Nephron (organoid): Measurements from ENCODE around the gene SUOX.
A peak's percentile ranks its signal among the peaks of the same experiment; 100 is the strongest.
"Not testable (repeated sequence)": the region's sequence is repeated elsewhere in the genome, so short reads cannot be mapped to it uniquely, and the experiment has no call there.

Experiments
- H3K27ac Mint-ChIP-seq, 3 experiments: 2 replicates each; pipeline ENCODE4 v1.8.0; 2020; ENCODE audit warnings: mixed read lengths in 3 of 3, mild to moderate bottlenecking in 2 of 3, moderate library complexity in 1 of 3
- H3K27me3 Mint-ChIP-seq: 2 replicates; pipeline ENCODE4 v1.8.0; 2021; ENCODE audit warnings: low read depth, mild to moderate bottlenecking, moderate library complexity, mixed read lengths
- H3K36me3 Mint-ChIP-seq: 2 replicates; pipeline ENCODE4 v1.8.0; 2020; ENCODE audit warnings: low read depth, mixed read lengths
- H3K4me1 Mint-ChIP-seq: 2 replicates; pipeline ENCODE4 v1.8.0; 2020; ENCODE audit warnings: mixed read lengths
- H3K4me3 Mint-ChIP-seq, 3 experiments: 2 replicates each; pipeline ENCODE4 v1.8.0; 2020; ENCODE audit warnings: mild to moderate bottlenecking in 3 of 3, mixed read lengths in 3 of 3, moderate library complexity in 2 of 3
- H3K9me3 Mint-ChIP-seq: 2 replicates; pipeline ENCODE4 v1.8.0; 2020; ENCODE audit warnings: mixed read lengths
- CTCF ChIP-seq, 3 experiments: fragments of 200-600 bp; sonication (generic); IDR thresholded peaks; one replicate each; pipeline ENCODE4 v1.5.0; 2021; ENCODE audit warnings: antibody characterized with exemption in 3 of 3; ENCODE audit not compliant: unreplicated experiment in 3 of 3

The SUOX gene

GRCh38 chr12:55978393-55978792 is 18.7 kb upstream of the SUOX start:
- H3K36me3 Mint-ChIP-seq, result peaks cover 59% of the 10 kb centered on the region
- TF ChIP-seq CTCF (IDR thresholded peaks at IDR 0.05; ENCODE audit: unreplicated experiment in 3 of 3), result no peak
- peaks cover 14% of the 10 kb centered on the region for H3K4me1 Mint-ChIP-seq
- no peak overlapping the region for H3K4me3 Mint-ChIP-seq
- H3K27ac Mint-ChIP-seq, result no peak overlapping the region
- H3K27me3 Mint-ChIP-seq, result peaks cover 3% of the 10 kb centered on the region
- no peaks in the 10 kb centered on the region for H3K9me3 Mint-ChIP-seq

DNA sequence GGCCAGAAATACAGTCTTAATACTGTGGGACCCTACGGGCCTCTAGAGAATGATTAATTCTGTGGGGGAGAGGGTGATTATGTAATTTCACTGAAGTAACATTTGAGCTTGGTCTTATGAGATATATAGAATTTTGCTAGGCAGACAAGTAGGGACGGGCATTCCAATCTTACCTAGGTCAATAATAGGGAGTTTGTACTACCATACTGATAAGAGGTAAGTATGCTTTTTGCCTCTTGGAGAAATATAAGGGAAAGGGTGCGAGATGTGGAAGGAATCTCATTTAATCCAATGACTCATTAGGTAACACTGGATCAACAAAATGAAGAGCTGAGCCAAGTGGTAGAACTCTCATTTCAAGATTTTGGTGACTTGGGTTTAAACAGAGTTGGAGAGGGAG is 18.0 kb upstream of the SUOX start:
- Mint-ChIP-seq H3K27ac (no peak overlapping the region), H3K4me1 (peaks cover 14% of the 10 kb centered on the region)
- no peak for TF ChIP-seq CTCF (IDR thresholded peaks at IDR 0.05; ENCODE audit: unreplicated experiment in 3 of 3)

GRCh38 chr12:55981882-55982281 is 15.2 kb upstream of the SUOX start:
- not testable (repeated sequence) for H3K4me3 Mint-ChIP-seq, H3K27ac Mint-ChIP-seq, H3K27me3 Mint-ChIP-seq, H3K9me3 Mint-ChIP-seq
- Mint-ChIP-seq H3K4me1 (peaks cover 18% of the 10 kb centered on the region), H3K36me3 (peaks cover 71% of the 10 kb centered on the region)

More for the DNA sequence above, 18.0 kb upstream of the SUOX start:
- H3K9me3 Mint-ChIP-seq, result no peaks in the 10 kb centered on the region
- H3K27me3 Mint-ChIP-seq, result peaks cover 3% of the 10 kb centered on the region
- H3K36me3 Mint-ChIP-seq, result peaks cover 65% of the 10 kb centered on the region
- no peak overlapping the region for H3K4me3 Mint-ChIP-seq

GRCh38 chr12:55982319-55982936 is 14.6 kb upstream of the SUOX start:
- no peak overlapping the region for H3K4me3 Mint-ChIP-seq
- peaks cover 3% of the 10 kb centered on the region for H3K27me3 Mint-ChIP-seq
- no peak for TF ChIP-seq CTCF (IDR thresholded peaks at IDR 0.05; ENCODE audit: unreplicated experiment in 3 of 3)
- H3K9me3 Mint-ChIP-seq, result no peaks in the 10 kb centered on the region
- peaks cover 18% of the 10 kb centered on the region for H3K4me1 Mint-ChIP-seq
- H3K27ac Mint-ChIP-seq, result peak overlapping the region in 1 of 3 experiments; percentile 56
- H3K36me3 Mint-ChIP-seq, result peaks cover 68% of the 10 kb centered on the region

GRCh38 chr12:55983232-55983842 is 13.7 kb upstream of the SUOX start:
- Mint-ChIP-seq H3K4me1 (peaks cover 18% of the 10 kb centered on the region), H3K27ac (no peak overlapping the region), H3K27me3 (peaks cover 3% of the 10 kb centered on the region), H3K9me3 (no peaks in the 10 kb centered on the region), H3K4me3 (no peak overlapping the region), H3K36me3 (peaks cover 68% of the 10 kb centered on the region)
- no peak for TF ChIP-seq CTCF (IDR thresholded peaks at IDR 0.05; ENCODE audit: unreplicated experiment in 3 of 3)

DNA sequence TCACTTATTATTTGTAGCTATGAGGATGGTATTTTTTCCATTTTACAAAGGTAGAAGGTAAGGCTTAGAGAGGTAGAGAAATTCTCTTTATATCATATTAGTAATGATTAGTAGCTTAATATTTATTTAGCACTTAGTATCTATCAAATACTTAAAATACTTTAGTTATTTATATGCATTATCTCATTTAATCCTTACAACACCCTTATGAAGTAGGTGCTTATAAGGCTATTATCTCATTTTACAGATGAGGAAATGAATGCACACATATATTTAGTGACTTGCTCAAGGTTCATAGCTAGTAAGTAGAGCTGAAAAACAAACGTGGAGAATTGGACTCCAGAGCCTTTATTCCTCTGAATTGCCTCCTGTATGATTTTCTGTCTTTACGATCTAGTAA is 12.2 kb upstream of the SUOX start:
- Mint-ChIP-seq H3K9me3 (no peaks in the 10 kb centered on the region), H3K36me3 (peaks cover 70% of the 10 kb centered on the region), H3K27ac (peak overlapping the region in 1 of 3 experiments; percentile 43), H3K4me3 (no peak overlapping the region), H3K4me1 (peaks cover 11% of the 10 kb centered on the region), H3K27me3 (peaks cover 3% of the 10 kb centered on the region)
- no peak for TF ChIP-seq CTCF (IDR thresholded peaks at IDR 0.05; ENCODE audit: unreplicated experiment in 3 of 3)
